Keratinocyte (primary cell): ENCODE measurements around the gene HBA1.
"Not testable (repeated sequence)": the region's sequence is repeated elsewhere in the genome, so short reads cannot be mapped to it uniquely, and the experiment has no call there.

Experiments used
- EZH2 ChIP-seq: IDR thresholded peaks from one replicate; pipeline ENCODE4 v1.6.1; 2012; ENCODE audit warnings: inconsistent platforms, mild to moderate bottlenecking, low read length, moderate library complexity
- TF ChIP-seq, protein P1 (sequence below), 3 experiments: IDR thresholded peaks in 1 of 3; conservative IDR thresholded peaks in 1 of 3; optimal IDR thresholded peaks in 1 of 3; 2 replicates in 2 of 3; 3 replicates in 1 of 3; pipeline versions ENCODE3 to v1.5.1; 2011; ENCODE audit warnings: low read length in 3 of 3, mild to moderate bottlenecking in 3 of 3, moderate library complexity in 2 of 3, control low read depth in 1 of 3, inconsistent platforms in 1 of 3; ENCODE audit not compliant: insufficient read depth in 2 of 3; ENCODE audit errors: extremely low read depth in 1 of 3

DNA sequence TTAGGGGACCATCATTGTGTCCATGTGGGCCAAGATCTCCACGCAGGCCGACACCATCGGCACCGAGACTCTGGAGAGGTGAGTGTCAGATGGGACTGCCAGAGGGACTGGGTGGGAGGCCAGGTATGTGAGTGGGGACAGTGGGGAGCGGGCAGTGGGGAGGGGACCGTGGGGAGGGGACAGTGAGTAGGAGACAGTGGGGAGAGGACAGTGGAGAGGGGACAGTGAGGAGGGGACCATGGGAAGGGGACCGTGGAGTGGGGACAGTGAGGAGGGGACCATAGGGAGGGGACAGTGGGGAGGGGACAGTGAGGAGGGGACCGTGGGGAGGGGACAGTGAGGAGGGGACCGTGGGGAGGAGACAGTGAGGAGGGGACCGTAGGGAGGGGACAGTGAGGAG is 13.3 kb upstream of the HBA1 start:
- TF ChIP-seq EZH2, result not testable (repeated sequence)
- TF ChIP-seq, protein P1, sequence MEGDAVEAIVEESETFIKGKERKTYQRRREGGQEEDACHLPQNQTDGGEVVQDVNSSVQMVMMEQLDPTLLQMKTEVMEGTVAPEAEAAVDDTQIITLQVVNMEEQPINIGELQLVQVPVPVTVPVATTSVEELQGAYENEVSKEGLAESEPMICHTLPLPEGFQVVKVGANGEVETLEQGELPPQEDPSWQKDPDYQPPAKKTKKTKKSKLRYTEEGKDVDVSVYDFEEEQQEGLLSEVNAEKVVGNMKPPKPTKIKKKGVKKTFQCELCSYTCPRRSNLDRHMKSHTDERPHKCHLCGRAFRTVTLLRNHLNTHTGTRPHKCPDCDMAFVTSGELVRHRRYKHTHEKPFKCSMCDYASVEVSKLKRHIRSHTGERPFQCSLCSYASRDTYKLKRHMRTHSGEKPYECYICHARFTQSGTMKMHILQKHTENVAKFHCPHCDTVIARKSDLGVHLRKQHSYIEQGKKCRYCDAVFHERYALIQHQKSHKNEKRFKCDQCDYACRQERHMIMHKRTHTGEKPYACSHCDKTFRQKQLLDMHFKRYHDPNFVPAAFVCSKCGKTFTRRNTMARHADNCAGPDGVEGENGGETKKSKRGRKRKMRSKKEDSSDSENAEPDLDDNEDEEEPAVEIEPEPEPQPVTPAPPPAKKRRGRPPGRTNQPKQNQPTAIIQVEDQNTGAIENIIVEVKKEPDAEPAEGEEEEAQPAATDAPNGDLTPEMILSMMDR (optimal IDR thresholded peaks at IDR 0.05 in 1 of 3, IDR thresholded peaks at IDR 0.05 in 1 of 3, conservative IDR thresholded peaks at IDR 0.05 in 1 of 3; ENCODE audit: extremely low read depth in 1 of 3, insufficient read depth in 2 of 3, low read length in 3 of 3), result not testable (repeated sequence)
